Ishikawa (cell line): ENCODE data around the gene CLTCL1.

Experiments used
- CEBPB ChIP-seq: IDR thresholded peaks from 2 replicates; pipeline ENCODE4 v1.6.1; 2012
- CREB1 ChIP-seq: IDR thresholded peaks from 2 replicates; pipeline ENCODE4 v1.6.1; 2012; ENCODE audit warnings: low read depth
- EGR1 ChIP-seq: IDR thresholded peaks from 2 replicates; pipeline ENCODE4 v1.6.1; 2012
- EP300 ChIP-seq: IDR thresholded peaks from 2 replicates; pipeline ENCODE4 v1.6.1; 2012; ENCODE audit warnings: borderline replicate concordance
- FOXM1 ChIP-seq: IDR thresholded peaks from 2 replicates; pipeline ENCODE4 v1.6.1; 2012; ENCODE audit warnings: low read depth, borderline replicate concordance
- MAX ChIP-seq: IDR thresholded peaks from 2 replicates; pipeline ENCODE4 v1.6.1; 2012
- NFIC ChIP-seq: IDR thresholded peaks from 2 replicates; pipeline ENCODE4 v1.6.1; 2012
- RAD21 ChIP-seq: IDR thresholded peaks from 2 replicates; pipeline ENCODE4 v1.6.1; 2012; ENCODE audit warnings: low read depth
- REST ChIP-seq: IDR thresholded peaks from 2 replicates; pipeline ENCODE4 v1.6.1; 2012; ENCODE audit warnings: low read depth, mild to moderate bottlenecking
- TAF1 ChIP-seq: IDR thresholded peaks from 2 replicates; pipeline ENCODE4 v1.6.1; 2012; ENCODE audit warnings: low read depth, mild to moderate bottlenecking
- TCF12 ChIP-seq: IDR thresholded peaks from 2 replicates; pipeline ENCODE4 v1.6.1; 2012; ENCODE audit warnings: low read depth
- TEAD4 ChIP-seq: IDR thresholded peaks from 2 replicates; pipeline ENCODE4 v1.6.1; 2012
- USF1 ChIP-seq: IDR thresholded peaks from 2 replicates; pipeline ENCODE4 v1.6.1; 2012
- YY1 ChIP-seq: IDR thresholded peaks from 2 replicates; pipeline ENCODE4 v1.6.1; 2012; ENCODE audit warnings: low read depth
- ZBTB7A ChIP-seq: IDR thresholded peaks from 2 replicates; pipeline ENCODE4 v1.6.1; 2012; ENCODE audit warnings: low read depth

Gene CLTCL1

GRCh38 chr22:19239464-19239863 is 52.1 kb downstream of the CLTCL1 start:
- TF ChIP-seq TAF1 (no peak), REST (no peak), RAD21 (no peak), TEAD4 (no peak), TCF12 (no peak), YY1 (no peak), NFIC (no peak), EP300 (no peak), CEBPB (no peak), ZBTB7A (no peak), MAX (no peak), CREB1 (no peak), FOXM1 (no peak), USF1 (no peak), EGR1 (no peak)

- TF ChIP-seq RAD21 (no peak), TAF1 (no peak), EGR1 (no peak)
Measured at GRCh38 chr22:19238900-19239299, 52.6 kb downstream of the CLTCL1 start.

GRCh38 chr22:19235874-19236273 is 55.6 kb downstream of the CLTCL1 start:
- TF ChIP-seq CREB1 = no peak
- no peak for TF ChIP-seq CEBPB
- TF ChIP-seq RAD21 = no peak
- no peak for TF ChIP-seq EGR1
- TF ChIP-seq TCF12 = no peak
- TF ChIP-seq ZBTB7A = no peak
- TF ChIP-seq NFIC = no peak
- no peak for TF ChIP-seq EP300
- no peak for TF ChIP-seq TAF1

GRCh38 chr22:19234126-19234896 is 57.2 kb downstream of the CLTCL1 start:
- TF ChIP-seq NFIC (no peak), TEAD4 (no peak), ZBTB7A (no peak), REST (no peak), EGR1 (no peak), TAF1 (no peak), CREB1 (no peak), MAX (no peak), YY1 (no peak), TCF12 (no peak)

GRCh38 chr22:19233189-19233661 is 58.3 kb downstream of the CLTCL1 start:
- TF ChIP-seq EGR1 (no peak), TEAD4 (no peak), TAF1 (no peak), NFIC (no peak), REST (no peak), EP300 (no peak), TCF12 (no peak), USF1 (no peak), CEBPB (no peak), YY1 (no peak), CREB1 (no peak), MAX (no peak), FOXM1 (no peak), RAD21 (no peak)
